ENCODE data around the gene STXBP1.
A peak's percentile ranks its signal among the peaks of the same experiment; 100 is the strongest.

STXBP1 gene

GRCh38 chr9:127654619-127655018, 42.5 kb downstream of the STXBP1 start:
- H2BK5ac ChIP-seq (ENCODE audit: low read depth, low read length, poor library complexity) = no peak overlapping the region

GRCh38 chr9:127658428-127658827, 46.4 kb downstream of the STXBP1 start:
- WGBS (ENCODE audit: extremely low coverage, insufficient coverage, insufficient read length) = no CpG with 5 or more reads among the region's 5 CpGs
- no peak overlapping the region for H4K91ac ChIP-seq (ENCODE audit: low read depth, low read length)
- no peak overlapping the region for H2AFZ ChIP-seq (ENCODE audit: insufficient read depth, low read length, poor library complexity)

More at GRCh38 chr9:127654619-127655018, 42.5 kb downstream of the STXBP1 start:
- H3K14ac ChIP-seq (ENCODE audit: low read length) = no peak overlapping the region
- H3K23ac ChIP-seq (ENCODE audit: low read length) = no peak overlapping the region
- no peak overlapping the region for H3K27ac ChIP-seq (ENCODE audit: low read depth, low read length)
- no peak for DNase-seq
- H3K9ac ChIP-seq (ENCODE audit: low read length) = no peak overlapping the region
- H3K9me3 ChIP-seq (ENCODE audit: insufficient read depth, low read depth, low read length) = no peaks in the 10 kb centered on the region
- no peak overlapping the region for H2AFZ ChIP-seq (ENCODE audit: insufficient read depth, low read length, poor library complexity)
- no peak overlapping the region for H2AK5ac ChIP-seq (ENCODE audit: low read length)
- H3K4ac ChIP-seq (ENCODE audit: low read depth, low read length) = no peak overlapping the region
- no peak overlapping the region for H3K4me2 ChIP-seq (ENCODE audit: low read length)
- H4K91ac ChIP-seq (ENCODE audit: low read depth, low read length) = no peak overlapping the region
- peaks cover 0 to 6% of the 10 kb centered on the region in 2 experiments for H3K36me3 ChIP-seq (ENCODE audit: control insufficient read depth in 1 of 2, insufficient read depth in 2 of 2, low read length in 2 of 2)
- H3K79me1 ChIP-seq (ENCODE audit: low read length) = no peaks in the 10 kb centered on the region
- H4K12ac ChIP-seq (ENCODE audit: low read depth, low read length) = no peak overlapping the region
- no peak overlapping the region for H3K4me3 ChIP-seq (ENCODE audit: low read depth, low read length)
- no peak overlapping the region for H2BK12ac ChIP-seq (ENCODE audit: low read length)
- H4K8ac ChIP-seq (ENCODE audit: low read depth, low read length) = no peak overlapping the region
- H3K4me1 ChIP-seq (ENCODE audit: control insufficient read depth in 1 of 2, insufficient read depth in 2 of 2, low read length in 2 of 2) = no peaks in the 10 kb centered on the region
- no peaks in the 10 kb centered on the region for H3K79me2 ChIP-seq (ENCODE audit: control insufficient read depth, insufficient read depth, low read length, poor library complexity)
- H2BK120ac ChIP-seq (ENCODE audit: insufficient read depth, low read length, poor library complexity) = no peak overlapping the region
- H3K27me3 ChIP-seq (ENCODE audit: insufficient read depth, low read length) = no peaks in the 10 kb centered on the region
- WGBS (ENCODE audit: extremely low coverage, insufficient coverage, insufficient read length) = no CpG with 5 or more reads among the region's 5 CpGs
- H3K18ac ChIP-seq (ENCODE audit: low read length) = no peak overlapping the region

GRCh38 chr9:127660886-127661741, 49.0 kb downstream of the STXBP1 start:
- H3K79me1 ChIP-seq (ENCODE audit: low read length) = no peaks in the 10 kb centered on the region
- H4K12ac ChIP-seq (ENCODE audit: low read depth, low read length) = no peak overlapping the region
- H2BK12ac ChIP-seq (ENCODE audit: low read length) = no peak overlapping the region
- no peak overlapping the region for H4K91ac ChIP-seq (ENCODE audit: low read depth, low read length)
- no peak overlapping the region for H3K4me3 ChIP-seq (ENCODE audit: low read depth, low read length)
- H2BK5ac ChIP-seq (ENCODE audit: low read depth, low read length, poor library complexity) = no peak overlapping the region
- no peak overlapping the region for H2AFZ ChIP-seq (ENCODE audit: insufficient read depth, low read length, poor library complexity)
- H3K4me1 ChIP-seq (ENCODE audit: control insufficient read depth in 1 of 2, insufficient read depth in 2 of 2, low read length in 2 of 2) = no peaks in the 10 kb centered on the region
- no peaks in the 10 kb centered on the region for H3K9me3 ChIP-seq (ENCODE audit: insufficient read depth, low read depth, low read length)
- no peak overlapping the region for H3K14ac ChIP-seq (ENCODE audit: low read length)
- H3K18ac ChIP-seq (ENCODE audit: low read length) = no peak overlapping the region
- no peaks in the 10 kb centered on the region for H3K27me3 ChIP-seq (ENCODE audit: insufficient read depth, low read length)
- no CpG with 5 or more reads among the region's 13 CpGs for WGBS (ENCODE audit: extremely low coverage, insufficient coverage, insufficient read length)
- DNase-seq = no peak
- no peak overlapping the region for H3K27ac ChIP-seq (ENCODE audit: low read depth, low read length)
- H3K79me2 ChIP-seq (ENCODE audit: control insufficient read depth, insufficient read depth, low read length, poor library complexity) = no peaks in the 10 kb centered on the region
- peaks cover 11 to 24% of the 10 kb centered on the region in 2 experiments for H3K36me3 ChIP-seq (ENCODE audit: control insufficient read depth in 1 of 2, insufficient read depth in 2 of 2, low read length in 2 of 2)
- H2BK120ac ChIP-seq (ENCODE audit: insufficient read depth, low read length, poor library complexity) = no peak overlapping the region
- no peak overlapping the region for H3K9ac ChIP-seq (ENCODE audit: low read length)
- no peak overlapping the region for H3K4ac ChIP-seq (ENCODE audit: low read depth, low read length)
- no peak overlapping the region for H3K4me2 ChIP-seq (ENCODE audit: low read length)
- H4K8ac ChIP-seq (ENCODE audit: low read depth, low read length) = no peak overlapping the region
- H2AK5ac ChIP-seq (ENCODE audit: low read length) = no peak overlapping the region
- H3K23ac ChIP-seq (ENCODE audit: low read length) = peak overlapping the region; percentile 22

More at GRCh38 chr9:127658428-127658827, 46.4 kb downstream of the STXBP1 start:
- Histone ChIP-seq H2BK5ac (ENCODE audit: low read depth, low read length, poor library complexity) (no peak overlapping the region), H3K9me3 (ENCODE audit: insufficient read depth, low read depth, low read length) (no peaks in the 10 kb centered on the region), H3K79me1 (ENCODE audit: low read length) (no peaks in the 10 kb centered on the region), H3K4me3 (ENCODE audit: low read depth, low read length) (no peak overlapping the region), H3K27ac (ENCODE audit: low read depth, low read length) (no peak overlapping the region), H3K27me3 (ENCODE audit: insufficient read depth, low read length) (no peaks in the 10 kb centered on the region), H4K12ac (ENCODE audit: low read depth, low read length) (no peak overlapping the region), H3K23ac (ENCODE audit: low read length) (no peak overlapping the region), H3K4me2 (ENCODE audit: low read length) (no peak overlapping the region), H4K8ac (ENCODE audit: low read depth, low read length) (no peak overlapping the region), H3K18ac (ENCODE audit: low read length) (no peak overlapping the region), H2AK5ac (ENCODE audit: low read length) (no peak overlapping the region), H3K79me2 (ENCODE audit: control insufficient read depth, insufficient read depth, low read length, poor library complexity) (no peaks in the 10 kb centered on the region), H3K4me1 (ENCODE audit: control insufficient read depth in 1 of 2, insufficient read depth in 2 of 2, low read length in 2 of 2) (no peaks in the 10 kb centered on the region), H3K4ac (ENCODE audit: low read depth, low read length) (no peak overlapping the region), H3K9ac (ENCODE audit: low read length) (no peak overlapping the region), H2BK120ac (ENCODE audit: insufficient read depth, low read length, poor library complexity) (no peak overlapping the region), H3K36me3 (ENCODE audit: control insufficient read depth in 1 of 2, insufficient read depth in 2 of 2, low read length in 2 of 2) (peaks cover 0 to 11% of the 10 kb centered on the region in 2 experiments), H2BK12ac (ENCODE audit: low read length) (no peak overlapping the region), H3K14ac (ENCODE audit: low read length) (no peak overlapping the region)
- DNase-seq = no peak

- Histone ChIP-seq H3K79me1 (ENCODE audit: low read length) (no peaks in the 10 kb centered on the region), H3K4me2 (ENCODE audit: low read length) (no peak overlapping the region), H3K79me2 (ENCODE audit: control insufficient read depth, insufficient read depth, low read length, poor library complexity) (no peaks in the 10 kb centered on the region), H4K12ac (ENCODE audit: low read depth, low read length) (no peak overlapping the region), H3K4me1 (ENCODE audit: control insufficient read depth in 1 of 2, insufficient read depth in 2 of 2, low read length in 2 of 2) (no peaks in the 10 kb centered on the region), H4K8ac (ENCODE audit: low read depth, low read length) (no peak overlapping the region), H2BK12ac (ENCODE audit: low read length) (no peak overlapping the region), H3K4ac (ENCODE audit: low read depth, low read length) (no peak overlapping the region), H3K18ac (ENCODE audit: low read length) (no peak overlapping the region), H4K91ac (ENCODE audit: low read depth, low read length) (no peak overlapping the region), H3K27me3 (ENCODE audit: insufficient read depth, low read length) (no peaks in the 10 kb centered on the region), H2BK5ac (ENCODE audit: low read depth, low read length, poor library complexity) (no peak overlapping the region), H3K36me3 (ENCODE audit: control insufficient read depth in 1 of 2, insufficient read depth in 2 of 2, low read length in 2 of 2) (peaks cover 11 to 24% of the 10 kb centered on the region in 2 experiments), H3K4me3 (ENCODE audit: low read depth, low read length) (no peak overlapping the region), H3K14ac (ENCODE audit: low read length) (no peak overlapping the region), H3K23ac (ENCODE audit: low read length) (no peak overlapping the region), H2AK5ac (ENCODE audit: low read length) (no peak overlapping the region), H2AFZ (ENCODE audit: insufficient read depth, low read length, poor library complexity) (no peak overlapping the region), H2BK120ac (ENCODE audit: insufficient read depth, low read length, poor library complexity) (no peak overlapping the region), H3K9me3 (ENCODE audit: insufficient read depth, low read depth, low read length) (no peaks in the 10 kb centered on the region), H3K9ac (ENCODE audit: low read length) (no peak overlapping the region), H3K27ac (ENCODE audit: low read depth, low read length) (no peak overlapping the region)
- DNase-seq = no peak
- WGBS (ENCODE audit: extremely low coverage, insufficient coverage, insufficient read length) = no CpG with 5 or more reads among the region's 1 CpG
Measured at GRCh38 chr9:127662617-127663016, 50.5 kb downstream of the STXBP1 start.
